HepG2 (cell line): ENCODE data around the gene ACSL6. TPM values are rescaled to one million over a fixed set of nuclear protein-coding genes. Genes with fewer than 3 reads are reported as not detected.

ENCODE experiments used
- BATF2 ChIP-seq: sonication (generic); formaldehyde crosslinking; IDR thresholded peaks from 2 replicates; pipeline ENCODE4 v1.8.0; 2022; ENCODE audit warnings: mild to moderate bottlenecking, missing genetic modification reagents, moderate library complexity
- CAMTA2 ChIP-seq: sonication (generic); formaldehyde crosslinking; IDR thresholded peaks from 2 replicates; pipeline ENCODE4 v1.4.0; 2020; ENCODE audit warnings: mild to moderate bottlenecking, missing genetic modification reagents, borderline replicate concordance
- FOXA1 ChIP-seq, 2 experiments: fragments of 450-650 bp in 1 of 2; sonication (generic) in 1 of 2; formaldehyde crosslinking in 1 of 2; IDR thresholded peaks; 2 replicates each; pipeline versions ENCODE4 v1.4.0 to v1.6.1; 2016 to 2020; ENCODE audit warnings: missing genetic modification reagents in 1 of 2
- HDAC1 ChIP-seq: sonication (generic); formaldehyde crosslinking; IDR thresholded peaks from 2 replicates; pipeline ENCODE4 v1.5.1; 2020; ENCODE audit warnings: mild to moderate bottlenecking, missing genetic modification reagents
- IKZF4 ChIP-seq: sonication (generic); formaldehyde crosslinking; IDR thresholded peaks from 2 replicates; pipeline ENCODE4 v1.5.1; 2020; ENCODE audit warnings: borderline replicate concordance, mild to moderate bottlenecking, low read depth, missing genetic modification reagents; ENCODE audit errors: not compliant biosample characterization
- KDM5A ChIP-seq: fragments of 200-600 bp; sonication (generic); IDR thresholded peaks from 2 replicates; pipeline ENCODE4 v1.7.0; 2018; ENCODE audit warnings: antibody characterized with exemption, mild to moderate bottlenecking, low read length, borderline replicate concordance
- MZF1 ChIP-seq: sonication (generic); formaldehyde crosslinking; IDR thresholded peaks from 2 replicates; pipeline ENCODE4 v1.8.1; 2023; ENCODE audit warnings: mild to moderate bottlenecking, missing genetic modification reagents, borderline replicate concordance
- NONO ChIP-seq, 2 experiments: fragments of 450-650 bp in 1 of 2; sonication (generic) in 1 of 2; formaldehyde crosslinking in 1 of 2; IDR thresholded peaks in 1 of 2; conservative IDR thresholded peaks in 1 of 2; 2 replicates each; pipeline versions ENCODE4 v1.6.1 to v1.8.0; 2017 to 2022; ENCODE audit warnings: mild to moderate bottlenecking in 1 of 2, missing genetic modification reagents in 1 of 2, moderate library complexity in 1 of 2
- NPAS2 ChIP-seq: sonication (generic); formaldehyde crosslinking; IDR thresholded peaks from 2 replicates; pipeline ENCODE4 v1.8.0; 2022; ENCODE audit warnings: mild to moderate bottlenecking, missing genetic modification reagents, borderline replicate concordance
- NR2F2 ChIP-seq: IDR thresholded peaks from 2 replicates; pipeline ENCODE4 v1.6.1; 2012; ENCODE audit warnings: low read depth, inconsistent platforms, borderline replicate concordance
- PLRG1 ChIP-seq: fragments of 450-650 bp; conservative IDR thresholded peaks from 2 replicates; pipeline ENCODE4 v1.6.1; 2016
- RARG ChIP-seq: sonication (generic); formaldehyde crosslinking; IDR thresholded peaks from 2 replicates; pipeline ENCODE4 v1.4.0; 2020; ENCODE audit warnings: low read depth, mild to moderate bottlenecking, missing genetic modification reagents
- SNAI1 ChIP-seq: sonication (generic); formaldehyde crosslinking; IDR thresholded peaks from 2 replicates; pipeline ENCODE4 v1.5.0; 2020; ENCODE audit warnings: mild to moderate bottlenecking, missing genetic modification reagents, borderline replicate concordance
- TIGD3 ChIP-seq: sonication (generic); formaldehyde crosslinking; IDR thresholded peaks from 2 replicates; pipeline ENCODE4 v1.5.1; 2020; ENCODE audit warnings: mild to moderate bottlenecking, missing genetic modification reagents, borderline replicate concordance
- USF2 ChIP-seq, 2 experiments: sonication (generic) in 1 of 2; formaldehyde crosslinking in 1 of 2; IDR thresholded peaks; 2 replicates each; pipeline versions ENCODE4 v1.5.1 to v1.6.1; 2011 to 2020; ENCODE audit warnings: borderline replicate concordance in 1 of 2, low read depth in 1 of 2, low read length in 1 of 2, mild to moderate bottlenecking in 1 of 2, missing genetic modification reagents in 1 of 2, moderate library complexity in 1 of 2
- ZBTB46 ChIP-seq: sonication (generic); formaldehyde crosslinking; IDR thresholded peaks from 2 replicates; pipeline ENCODE4 v1.4.0; 2020; ENCODE audit warnings: mild to moderate bottlenecking, missing genetic modification reagents, borderline replicate concordance
- ZNF414 ChIP-seq: sonication (generic); formaldehyde crosslinking; IDR thresholded peaks from 2 replicates; pipeline ENCODE4 v1.5.0; 2020; ENCODE audit warnings: missing genetic modification reagents
- polyA plus RNA-seq, 8 experiments: library from polyadenylated mRNA; depleted of rRNA in 3 of 8; stranded (reverse) in 7 of 8; unstranded in 1 of 8; fragments of >200 nt; fragmentation: Illumina TruSeq in 4 of 8; extraction: Trizol in 4 of 8; gene quantifications; 2 replicates each; pipeline versions ENCODE4 v1.2.1 to v1.2.3, GENCODE V29; 2011 to 2016; ENCODE audit warnings: low read depth in 4 of 8, missing spikeins in 1 of 8, mixed read lengths in 1 of 8; ENCODE audit not compliant: insufficient read depth in 1 of 8
- total RNA-seq, 5 experiments: library from RNA; depleted of rRNA; stranded (reverse); fragments of >200 nt; fragmentation: Illumina TruSeq; extraction: Trizol; gene quantifications; 2 replicates each; pipeline ENCODE4 v1.2.3, GENCODE V29; 2016; ENCODE audit warnings: low read depth in 1 of 5
- TF ChIP-seq, protein P1 (sequence below): sonication (generic); formaldehyde crosslinking; IDR thresholded peaks from 2 replicates; pipeline ENCODE4 v1.8.0; 2022; ENCODE audit warnings: low read depth, missing genetic modification reagents

The ACSL6 gene
- total and polyA plus RNA-seq, 2 of the 13 experiments (the other 11 are each of a cell fraction or from before 2014, with no cell fraction given) = 3.7 to 3.8 TPM

GRCh38 chr5:131996210-131997025, 15.0 kb downstream of the ACSL6 start (continued):
- TF ChIP-seq USF2 (IDR thresholded peaks at IDR 0.05; ENCODE audit: low read depth, low read length) (no peak), USF2 (CRISPR knock-in tag; IDR thresholded peaks at IDR 0.05; ENCODE audit: borderline replicate concordance) (no peak), NR2F2 (no peak), ZBTB46 (CRISPR knock-in tag) (no peak), HDAC1 (CRISPR knock-in tag) (peak; percentile 80), CAMTA2 (CRISPR knock-in tag) (no peak), BATF2 (no peak), NONO (IDR thresholded peaks at IDR 0.05) (no peak), NONO (CRISPR knock-in tag; conservative IDR thresholded peaks at IDR 0.05) (peak; percentile 55; the same call in 1 of the 2 replicates), PLRG1 (no peak), RARG (CRISPR knock-in tag) (no peak), MZF1 (CRISPR knock-in tag) (no peak), IKZF4 (CRISPR knock-in tag) (no peak), FOXA1 (IDR thresholded peaks at IDR 0.05) (0 out of 2 replicates have a peak, but pooled peaks have one; percentile 64), FOXA1 (CRISPR knock-in tag; IDR thresholded peaks at IDR 0.05) (peak; percentile 95), TIGD3 (CRISPR knock-in tag) (no peak), KDM5A (no peak), ZNF414 (peak; percentile 88; the same call in 1 of the 2 replicates), NPAS2 (CRISPR knock-in tag) (no peak), SNAI1 (CRISPR knock-in tag) (no peak)
- TF ChIP-seq, protein P1, sequence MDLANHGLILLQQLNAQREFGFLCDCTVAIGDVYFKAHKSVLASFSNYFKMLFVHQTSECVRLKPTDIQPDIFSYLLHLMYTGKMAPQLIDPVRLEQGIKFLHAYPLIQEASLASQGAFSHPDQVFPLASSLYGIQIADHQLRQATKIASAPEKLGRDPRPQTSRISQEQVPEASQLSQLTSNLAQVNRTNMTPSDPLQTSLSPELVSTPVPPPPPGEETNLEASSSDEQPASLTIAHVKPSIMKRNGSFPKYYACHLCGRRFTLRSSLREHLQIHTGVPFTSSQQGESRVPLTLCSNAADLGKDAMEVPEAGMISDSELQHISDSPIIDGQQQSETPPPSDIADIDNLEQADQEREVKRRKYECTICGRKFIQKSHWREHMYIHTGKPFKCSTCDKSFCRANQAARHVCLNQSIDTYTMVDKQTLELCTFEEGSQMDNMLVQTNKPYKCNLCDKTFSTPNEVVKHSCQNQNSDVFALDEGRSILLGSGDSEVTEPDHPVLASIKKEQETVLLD (CRISPR knock-in tag) = no peak
